SW480 (cell line): ENCODE results near the gene EBNA1BP2.

Experiments
- DNase-seq: peaks from one replicate; pipeline ENCODE4 v3.0.0-alpha.2; 2016; ENCODE audit warnings: low spot score

Gene EBNA1BP2

GRCh38 chr1:43119928-43120586, 52.0 kb downstream of the EBNA1BP2 start:
- peak; percentile 19 for DNase-seq
